Endothelial cell of umbilical vein (primary cell): Measurements from ENCODE around the gene LIMK2.

ENCODE experiments used
- CTCF ChIP-seq, 2 donors: IDR thresholded peaks; 1 replicate in 1 of 2; 2 replicates in 1 of 2; pipeline ENCODE4 v1.5.1; 2011; ENCODE audit warnings: low read length in 2 of 2, mild to moderate bottlenecking in 2 of 2, moderate library complexity in 2 of 2, control low read depth in 1 of 2, inconsistent platforms in 1 of 2, low read depth in 1 of 2; ENCODE audit not compliant: insufficient read depth in 1 of 2; ENCODE audit errors: extremely low read depth in 1 of 2
- EZH2 ChIP-seq: IDR thresholded peaks from 2 replicates; pipeline ENCODE4 v1.6.1; 2012; ENCODE audit warnings: borderline replicate concordance, low read depth, mild to moderate bottlenecking, moderate library complexity, low read length, inconsistent platforms; ENCODE audit not compliant: severe bottlenecking
- FOS ChIP-seq: IDR thresholded peaks from 2 replicates; pipeline ENCODE4 v1.6.1; 2011; ENCODE audit warnings: mild to moderate bottlenecking, low read length, moderate library complexity, borderline replicate concordance; ENCODE audit not compliant: insufficient read depth
- JUN ChIP-seq: IDR thresholded peaks from 2 replicates; pipeline ENCODE4 v1.6.1; 2011; ENCODE audit warnings: borderline replicate concordance, low read depth; ENCODE audit not compliant: insufficient read length, insufficient read depth
- MAX ChIP-seq: IDR thresholded peaks from 2 replicates; pipeline ENCODE4 v1.6.1; 2011; ENCODE audit not compliant: insufficient read depth, insufficient read length
- MYC ChIP-seq: IDR thresholded peaks from one replicate; pipeline ENCODE4 v1.6.1; 2011; ENCODE audit warnings: mild to moderate bottlenecking, low read depth, low read length
- POLR2A ChIP-seq: IDR thresholded peaks from 2 replicates; pipeline ENCODE4 v1.6.1; 2012; ENCODE audit warnings: low read depth, mild to moderate bottlenecking, control low read depth, low read length
- POLR2AphosphoS5 ChIP-seq: IDR thresholded peaks from 2 replicates; pipeline ENCODE4 v1.6.1; 2012; ENCODE audit warnings: low read depth, mild to moderate bottlenecking, control low read depth, low read length, moderate library complexity; ENCODE audit not compliant: insufficient read depth

GRCh38 chr22:31193092-31193491 is 19.0 kb upstream of the LIMK2 start:
- TF ChIP-seq POLR2AphosphoS5 (no peak), CTCF (IDR thresholded peaks at IDR 0.05; ENCODE audit: extremely low read depth in 1 of 2, insufficient read depth in 1 of 2, low read depth in 1 of 2, low read length in 2 of 2) (no peak), MAX (no peak), POLR2A (no peak), JUN (no peak), EZH2 (no peak), MYC (no peak), FOS (no peak)
